ENCODE data around the gene DDRGK1. TPM values are rescaled to one million over a fixed set of nuclear protein-coding genes. Genes with fewer than 3 reads are reported as not detected.

Gene DDRGK1
- total RNA-seq, 6 experiments from 2014 or later, result 30.3 to 68.3 (median 31.5) TPM

DNA sequence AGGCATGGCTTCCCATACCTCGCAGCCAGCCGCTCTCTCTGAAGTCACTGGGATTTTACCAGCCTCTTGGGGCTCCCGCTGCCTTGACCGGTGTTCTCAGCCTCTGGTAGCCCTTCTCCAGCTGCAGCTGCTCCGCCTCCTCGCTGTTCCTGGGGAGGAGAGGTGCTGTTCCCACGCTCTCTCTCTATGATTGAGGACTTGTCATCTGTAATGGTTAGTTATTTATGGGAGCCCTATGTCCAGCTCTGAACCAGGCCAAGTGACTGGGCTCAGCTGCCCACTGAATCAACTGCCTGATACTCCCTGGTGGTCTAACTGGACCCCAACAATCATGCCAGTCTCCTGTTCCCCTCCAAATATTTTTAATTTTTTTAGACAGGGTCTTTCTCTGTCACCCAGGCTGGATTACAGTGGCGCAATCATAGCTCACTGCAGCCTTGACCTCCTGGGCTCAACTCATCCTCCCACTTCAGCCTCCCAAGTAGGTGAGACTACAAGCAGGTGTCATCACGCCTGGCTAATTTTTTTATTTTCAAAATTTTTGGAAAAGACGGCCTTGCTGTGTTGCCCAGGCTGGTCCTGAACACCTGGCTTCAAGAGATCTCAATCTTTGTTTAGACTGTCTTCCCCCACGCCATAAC lies 39.4 kb upstream of the DDRGK1 start:
- no peak overlapping the region for H3K4me3 Mint-ChIP-seq
- H3K4me1 Mint-ChIP-seq (ENCODE audit: low read depth), result peaks cover 13% of the 10 kb centered on the region
- H3K27ac Mint-ChIP-seq, result no peak overlapping the region
- H3K36me3 Mint-ChIP-seq (ENCODE audit: low read depth), result no peaks in the 10 kb centered on the region
- no peak for TF ChIP-seq CTCF (IDR thresholded peaks at IDR 0.05)
- H3K27me3 Mint-ChIP-seq (ENCODE audit: insufficient read depth), result peaks cover 8% of the 10 kb centered on the region
- DNase-seq, result no peak
- no peaks in the 10 kb centered on the region for H3K9me3 Mint-ChIP-seq

DNA sequence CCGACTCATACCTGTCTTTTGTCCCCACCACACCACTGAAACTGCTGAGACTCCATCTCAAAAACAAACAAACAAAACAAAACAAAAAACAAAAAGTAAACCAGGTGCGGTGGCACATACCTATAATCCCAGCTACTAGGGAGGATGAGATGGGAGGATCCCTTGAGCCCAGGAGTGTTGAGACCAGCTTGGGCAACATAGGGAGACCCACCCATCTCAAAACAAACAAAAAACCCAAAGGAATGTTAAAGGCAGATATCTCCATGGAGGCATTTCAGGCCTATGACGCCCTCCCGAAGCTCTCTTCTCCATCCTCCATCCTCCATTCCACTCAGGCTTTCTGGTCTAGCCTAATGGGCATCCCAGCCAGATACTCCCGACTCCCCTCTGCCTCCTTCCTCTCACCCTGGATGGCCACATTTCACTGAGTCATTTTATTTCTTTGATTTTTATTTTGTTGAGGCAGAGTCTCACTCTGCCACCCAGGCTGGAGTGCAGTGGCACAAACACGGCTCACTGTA lies 37.8 kb upstream of the DDRGK1 start:
- DNase-seq, result no peak
- Mint-ChIP-seq H3K4me1 (ENCODE audit: low read depth) (peaks cover 13% of the 10 kb centered on the region), H3K4me3 (no peak overlapping the region), H3K27me3 (ENCODE audit: insufficient read depth) (peaks cover 8% of the 10 kb centered on the region), H3K27ac (no peak overlapping the region), H3K9me3 (no peaks in the 10 kb centered on the region), H3K36me3 (ENCODE audit: low read depth) (no peaks in the 10 kb centered on the region)
- TF ChIP-seq CTCF (IDR thresholded peaks at IDR 0.05), result no peak

DNA sequence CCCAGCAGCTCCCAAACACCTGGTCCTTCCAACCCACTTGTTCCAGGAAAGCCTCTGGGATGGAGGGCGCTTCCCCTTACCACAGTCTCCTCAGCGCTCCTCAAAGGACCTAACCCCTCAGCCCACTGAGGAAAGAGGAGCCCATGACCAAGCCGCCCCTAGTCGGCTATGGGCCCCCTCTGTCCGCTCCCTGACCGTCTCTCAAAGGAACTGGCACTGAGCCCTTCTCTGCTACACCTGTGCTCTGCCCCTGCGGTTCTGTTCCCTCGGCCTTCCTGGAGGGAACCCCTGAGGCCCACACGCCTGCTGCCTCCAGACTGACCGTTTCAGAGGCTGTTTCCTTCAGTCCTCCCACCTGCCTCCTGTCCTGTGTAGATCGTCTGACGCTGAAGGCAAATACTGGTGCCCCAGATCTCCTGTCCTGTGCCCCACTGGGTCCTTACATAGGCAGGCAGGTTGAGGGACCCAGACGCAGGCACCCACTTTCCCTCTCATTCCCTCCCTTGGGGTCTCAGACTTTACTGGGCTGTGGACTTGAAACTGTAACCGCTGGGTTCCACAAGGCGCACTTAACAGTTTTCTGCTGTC lies 36.4 kb upstream of the DDRGK1 start:
- H3K27me3 Mint-ChIP-seq (ENCODE audit: insufficient read depth), result peaks cover 8% of the 10 kb centered on the region
- DNase-seq, result no peak
- H3K4me3 Mint-ChIP-seq, result peak overlapping the region; percentile 91
- H3K36me3 Mint-ChIP-seq (ENCODE audit: low read depth), result no peaks in the 10 kb centered on the region
- no peak overlapping the region for H3K27ac Mint-ChIP-seq
- no peak for TF ChIP-seq CTCF (IDR thresholded peaks at IDR 0.05)
- H3K4me1 Mint-ChIP-seq (ENCODE audit: low read depth), result peaks cover 17% of the 10 kb centered on the region
- no peaks in the 10 kb centered on the region for H3K9me3 Mint-ChIP-seq

DNA sequence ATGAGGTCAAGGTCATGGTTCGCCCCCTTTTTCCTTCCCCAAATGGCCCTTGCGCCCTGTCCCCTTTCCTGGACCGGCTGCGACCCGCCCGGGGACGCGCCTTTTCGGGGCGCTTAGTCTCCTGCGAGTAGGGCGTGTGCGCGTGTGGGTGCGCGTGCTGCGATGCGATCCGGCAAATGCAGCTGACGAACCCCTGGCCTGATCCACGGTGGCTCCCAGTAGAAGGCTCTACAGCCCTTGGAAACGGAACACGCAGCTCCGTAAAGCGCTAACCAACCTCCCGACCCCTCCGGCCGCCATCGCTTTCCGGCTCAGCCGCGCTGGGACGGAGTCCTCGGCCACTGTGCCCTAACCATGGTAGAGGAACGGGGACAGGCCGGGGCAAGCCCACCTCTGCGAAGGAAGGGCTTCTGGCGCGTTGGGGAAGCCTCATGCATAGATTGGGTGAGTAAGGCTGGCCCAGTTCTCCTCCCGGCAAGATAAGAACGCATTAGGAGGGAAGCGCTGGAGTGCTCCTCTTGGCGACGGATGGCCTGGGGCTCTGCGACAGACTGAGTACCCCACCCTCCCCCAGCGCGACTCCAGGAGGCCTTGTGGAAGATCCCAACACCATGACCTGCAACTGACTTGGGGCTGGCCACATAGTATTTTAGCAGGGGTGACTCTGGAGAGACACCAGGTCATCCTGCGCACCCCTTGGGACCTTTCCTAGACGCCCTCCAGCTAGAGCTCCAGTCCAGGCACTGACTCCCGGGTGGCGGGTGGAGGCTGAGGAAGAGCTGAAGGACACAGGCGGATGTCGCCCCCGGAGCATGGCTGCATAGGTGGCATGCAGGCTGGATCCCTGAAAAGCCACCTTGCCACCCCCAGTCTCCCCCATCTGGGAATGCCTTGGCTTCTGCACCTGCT lies 35.6 kb upstream of the DDRGK1 start:
- Mint-ChIP-seq H3K4me1 (ENCODE audit: low read depth) (peaks cover 18% of the 10 kb centered on the region), H3K36me3 (ENCODE audit: low read depth) (no peaks in the 10 kb centered on the region), H3K9me3 (no peaks in the 10 kb centered on the region), H3K4me3 (peak overlapping the region; percentile 91), H3K27ac (peak overlapping the region; percentile 54), H3K27me3 (ENCODE audit: insufficient read depth) (peaks cover 10% of the 10 kb centered on the region)
- DNase-seq, result no peak
- no peak for TF ChIP-seq CTCF (IDR thresholded peaks at IDR 0.05)

- Mint-ChIP-seq H3K27me3 (ENCODE audit: insufficient read depth) (peaks cover 10% of the 10 kb centered on the region), H3K9me3 (no peaks in the 10 kb centered on the region), H3K4me3 (peak within 1 kb of the TSS; percentile 91), H3K36me3 (ENCODE audit: low read depth) (no peaks in the 10 kb centered on the region), H3K4me1 (ENCODE audit: low read depth) (peaks cover 18% of the 10 kb centered on the region), H3K27ac (peak within 1 kb of the TSS; percentile 54)
- TF ChIP-seq CTCF (IDR thresholded peaks at IDR 0.05), result no peak
- peak; percentile 41 for DNase-seq
These were observed 34.8 kb upstream of the DDRGK1 start, which contains the start of gene SLC4A11 for GRCh38 chr20:3239026-3239866. Gene SLC4A11, minus strand, starts transcription at chr20:3239190. Its CDS starts 53 bp downstream, at chr20:3239137.
